Iris pigment epithelial cell (primary cell): ENCODE data around the gene FAAP20.

Experiments used
- DNase-seq: peaks from one replicate; pipeline ENCODE4 v3.0.0-alpha.2; 2011; ENCODE audit warnings: low read depth

FAAP20 gene, protein sequence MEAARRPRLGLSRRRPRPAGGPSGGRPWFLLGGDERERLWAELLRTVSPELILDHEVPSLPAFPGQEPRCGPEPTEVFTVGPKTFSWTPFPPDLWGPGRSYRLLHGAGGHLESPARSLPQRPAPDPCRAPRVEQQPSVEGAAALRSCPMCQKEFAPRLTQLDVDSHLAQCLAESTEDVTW

DNA sequence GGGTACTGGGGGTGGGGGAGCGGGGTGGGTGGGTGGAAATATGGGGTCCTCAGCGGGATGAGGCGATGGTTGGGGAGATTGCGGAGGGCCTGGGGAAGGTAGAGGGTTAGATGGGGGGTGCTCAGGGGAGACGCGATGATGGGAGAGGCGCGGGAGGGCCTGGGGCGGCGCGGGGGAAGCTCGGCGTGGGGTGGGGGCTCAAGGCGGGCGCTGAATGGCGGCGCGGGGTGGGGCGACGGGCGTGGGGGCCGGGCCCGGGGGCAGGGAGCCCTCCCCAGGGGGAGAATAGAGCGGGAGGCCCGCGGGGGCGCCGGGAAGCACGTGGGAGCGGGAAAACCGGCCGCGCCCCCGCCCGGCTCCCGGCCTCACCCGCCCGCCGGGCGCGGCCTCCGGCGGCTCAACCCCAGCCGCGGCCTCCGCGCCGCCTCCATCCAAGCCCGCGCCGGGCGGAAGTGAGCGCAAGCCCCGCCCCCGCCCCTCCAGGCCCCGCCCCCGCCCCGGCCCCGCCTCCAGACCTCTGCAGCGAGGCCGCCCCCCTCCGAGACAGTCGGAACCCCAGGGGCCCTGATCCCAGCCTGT, at the start of gene FAAP20:
FAAP20 (minus strand) TSS at position 454 of the 579 bp plus-strand sequence; CDS start at position 431, 23 bp downstream.
- peak; percentile 62 for DNase-seq

DNA sequence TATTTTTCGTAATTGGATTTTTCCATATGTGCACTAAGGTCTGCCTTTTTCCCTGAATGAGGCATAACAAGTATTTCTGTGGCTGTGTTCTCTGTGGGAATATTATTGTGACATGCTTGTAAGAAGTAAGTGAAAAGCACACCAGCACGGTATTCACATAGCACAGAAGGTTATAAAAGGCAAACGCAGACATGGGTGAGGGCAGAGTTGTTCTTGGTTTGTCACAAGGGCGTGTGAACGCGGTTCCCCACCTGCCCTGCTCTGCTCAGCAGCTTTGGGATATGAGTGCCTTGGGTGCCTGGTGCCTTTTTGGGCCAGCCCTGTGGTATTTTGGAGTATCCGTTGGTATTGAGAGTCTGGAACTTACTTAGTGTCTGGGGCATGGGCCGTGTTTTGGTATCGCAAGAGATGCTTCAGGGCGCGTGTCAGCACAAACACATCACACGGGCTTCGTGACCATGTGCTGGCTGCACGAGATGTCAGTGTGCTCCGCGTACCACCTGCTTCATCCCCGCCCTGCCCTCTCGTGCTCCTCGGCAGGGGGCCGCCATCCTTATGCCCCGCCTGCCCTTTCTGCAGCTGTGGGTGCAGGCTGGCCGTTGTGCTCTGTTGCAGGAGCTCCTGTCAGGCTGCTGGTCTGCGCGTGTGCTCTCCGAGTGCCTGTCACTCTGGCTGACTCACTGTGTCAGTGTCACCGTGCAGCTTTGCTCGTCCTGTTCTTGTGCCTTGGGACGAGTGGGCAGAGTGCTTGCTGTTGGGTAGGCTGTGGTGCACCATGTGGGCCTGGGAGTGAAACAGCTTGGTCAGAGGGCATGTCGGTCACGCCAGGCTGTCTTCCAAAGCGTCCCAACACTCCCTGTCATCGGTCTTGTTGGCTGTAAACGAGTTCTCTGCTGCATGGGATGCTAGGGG, 48.5 kb upstream of the FAAP20 start:
- DNase-seq, result no peak

DNA sequence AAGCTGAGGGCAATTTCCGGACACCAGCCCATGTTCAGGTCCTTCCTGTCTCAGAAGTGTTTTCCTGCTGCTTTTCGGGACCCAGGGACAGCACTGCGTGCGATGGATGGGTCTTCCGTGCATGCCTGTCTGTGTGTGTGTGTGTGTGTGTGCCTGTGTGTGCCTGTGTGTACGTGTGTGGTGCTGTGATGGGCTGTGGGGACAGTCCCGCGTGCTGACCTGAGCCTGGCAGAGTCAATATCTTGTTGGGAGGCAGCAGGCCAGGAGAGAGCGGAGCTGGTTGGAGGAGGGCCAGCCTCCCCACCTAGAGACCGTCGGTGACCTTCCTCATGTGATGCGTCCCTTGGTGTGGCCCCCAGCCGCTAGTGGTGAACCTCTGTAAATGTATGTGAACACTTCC, 47.2 kb upstream of the FAAP20 start:
- no peak for DNase-seq

DNA sequence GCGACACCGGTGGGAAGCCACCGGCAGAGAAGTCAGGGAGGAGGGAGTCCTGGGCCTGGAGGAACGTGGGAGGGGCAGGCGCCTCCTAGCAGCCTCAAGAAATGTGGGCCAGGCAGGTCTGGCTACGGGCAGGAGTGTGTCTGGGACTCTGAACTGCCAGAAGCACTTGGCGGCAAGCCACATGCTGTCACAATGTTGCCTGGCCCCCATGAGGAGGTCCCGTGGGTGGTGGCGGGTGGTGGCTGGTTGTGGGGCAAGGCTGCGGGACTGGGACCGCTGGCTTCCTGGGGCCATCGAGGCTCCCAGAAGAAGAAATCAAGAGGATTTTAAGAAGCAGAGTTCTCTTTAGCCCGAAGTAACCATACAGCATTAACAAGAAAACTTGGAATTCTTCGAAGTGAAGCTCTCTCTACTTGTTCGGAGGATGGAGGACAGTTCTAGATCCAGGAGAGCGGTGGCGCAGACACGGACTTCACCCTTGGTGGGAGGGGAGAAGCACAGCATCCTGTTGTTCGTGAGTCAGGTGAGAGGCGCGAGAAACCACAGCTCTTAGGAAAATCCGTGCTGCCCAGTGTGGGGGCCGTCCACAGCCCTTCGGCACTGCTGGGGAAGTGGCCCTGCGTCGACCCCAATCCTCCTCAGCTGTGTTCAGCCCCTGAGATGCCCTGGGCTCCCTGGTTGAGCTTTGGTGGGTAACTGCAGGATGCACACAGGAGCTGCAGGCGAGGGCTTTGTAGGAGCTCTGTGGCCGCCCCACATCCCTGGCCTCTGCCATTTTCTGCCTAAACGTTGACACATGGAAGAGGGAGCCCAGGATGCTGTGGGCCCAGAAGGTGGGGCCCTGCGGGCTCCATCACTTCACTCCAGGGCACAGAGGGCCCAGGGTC, 45.9 kb upstream of the FAAP20 start:
- peak; percentile 60 for DNase-seq

DNA sequence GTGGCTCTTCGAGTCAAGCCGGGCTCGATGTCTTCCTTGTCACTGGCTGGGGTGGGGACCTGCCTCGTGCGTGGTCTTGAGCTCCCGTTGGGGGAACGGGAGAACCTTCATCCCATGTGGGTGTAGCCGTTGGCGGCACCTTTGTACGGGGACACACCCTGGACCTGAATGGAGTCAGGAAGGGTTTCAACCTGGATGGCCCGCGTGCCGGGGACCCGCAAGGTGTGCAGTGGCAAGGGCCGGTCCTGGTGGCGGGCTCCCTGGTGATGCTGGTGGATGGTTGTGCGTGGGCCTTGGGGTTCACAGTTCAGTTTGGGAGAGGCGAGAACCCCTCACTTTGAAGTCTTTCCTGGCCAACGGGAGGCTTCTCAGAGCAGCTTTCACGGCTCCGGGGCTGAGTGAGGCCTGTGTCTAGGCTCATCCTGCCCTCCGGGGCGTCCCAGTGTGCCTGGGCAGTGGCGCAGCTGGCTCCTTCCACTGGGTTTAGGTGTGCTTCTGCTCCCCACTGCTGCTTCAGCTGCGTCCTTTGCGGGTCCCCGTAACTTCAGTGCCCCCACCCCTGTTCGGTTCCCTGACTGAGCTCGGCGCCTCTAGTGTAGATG, 44.9 kb upstream of the FAAP20 start:
- no peak for DNase-seq

DNA sequence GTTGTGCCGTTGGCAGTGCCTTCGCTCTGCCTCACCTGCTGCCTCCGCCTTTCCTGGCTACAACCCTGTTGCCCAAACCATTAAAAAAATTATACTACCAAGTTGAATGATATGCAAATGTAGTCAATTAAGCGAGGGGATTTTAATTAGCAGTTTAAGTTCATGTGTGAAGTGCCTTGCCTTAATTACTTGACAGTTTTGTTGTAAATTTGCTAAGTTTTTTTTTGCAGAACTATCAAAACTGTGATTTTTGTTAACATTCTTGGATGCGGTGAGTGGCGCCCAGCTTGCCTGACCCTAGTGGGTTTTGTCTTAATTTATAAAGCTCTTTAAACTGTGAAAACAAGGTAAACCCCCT, 44.4 kb upstream of the FAAP20 start:
- DNase-seq, result no peak

DNA sequence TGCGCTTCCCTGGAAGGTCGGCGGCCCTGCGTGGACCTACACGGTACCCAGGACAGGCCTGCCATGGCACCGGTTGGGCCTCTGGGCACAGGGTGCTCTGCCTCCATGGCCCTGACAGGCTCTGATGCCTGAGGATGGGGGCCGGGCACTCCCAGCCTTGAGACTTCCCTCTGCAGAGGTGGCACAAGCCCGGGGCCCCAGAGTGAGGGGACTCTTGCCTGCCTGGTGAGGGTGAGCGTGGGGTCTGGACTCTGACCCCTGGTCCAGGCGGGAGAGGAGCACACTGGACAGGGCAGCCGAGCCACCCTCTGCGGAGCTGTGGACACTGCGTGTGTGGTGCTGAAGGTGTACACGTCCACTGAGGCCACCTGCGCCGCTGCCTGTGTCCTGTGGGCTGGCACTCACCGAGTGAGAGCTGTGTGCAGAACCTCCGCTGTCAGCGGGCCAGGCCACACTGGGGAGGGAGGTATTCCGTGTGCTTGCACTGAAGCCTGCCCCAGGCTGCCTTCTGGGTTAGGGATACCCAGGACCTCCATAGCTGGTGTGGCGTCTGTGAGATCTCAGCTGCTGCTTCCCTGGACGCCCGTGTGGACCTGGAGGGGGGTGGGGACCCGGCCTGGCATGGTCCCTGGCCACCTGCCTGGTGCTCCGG, 43.9 kb upstream of the FAAP20 start:
- DNase-seq, result no peak

DNA sequence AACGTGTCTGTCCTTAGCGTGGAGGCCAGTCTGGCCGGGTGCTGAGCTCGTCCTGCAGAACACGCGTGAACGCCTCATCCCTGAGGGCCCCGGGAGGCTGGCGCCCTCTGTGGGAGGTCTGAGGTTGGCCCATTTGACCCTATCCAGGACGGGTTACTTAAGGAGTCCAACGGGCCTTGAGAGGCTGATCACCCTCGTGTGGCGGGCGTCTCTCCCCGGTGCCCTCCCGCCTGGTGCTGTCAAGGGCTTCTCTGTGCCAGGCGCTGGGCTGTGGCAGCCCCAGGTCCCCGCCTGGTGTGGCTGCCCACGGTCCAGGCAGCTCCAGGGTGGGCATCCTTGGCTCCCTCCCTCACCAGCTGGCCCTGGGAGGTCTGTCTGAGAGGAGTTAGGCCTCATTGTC, 43.2 kb upstream of the FAAP20 start:
- peak; percentile 19 for DNase-seq

DNA sequence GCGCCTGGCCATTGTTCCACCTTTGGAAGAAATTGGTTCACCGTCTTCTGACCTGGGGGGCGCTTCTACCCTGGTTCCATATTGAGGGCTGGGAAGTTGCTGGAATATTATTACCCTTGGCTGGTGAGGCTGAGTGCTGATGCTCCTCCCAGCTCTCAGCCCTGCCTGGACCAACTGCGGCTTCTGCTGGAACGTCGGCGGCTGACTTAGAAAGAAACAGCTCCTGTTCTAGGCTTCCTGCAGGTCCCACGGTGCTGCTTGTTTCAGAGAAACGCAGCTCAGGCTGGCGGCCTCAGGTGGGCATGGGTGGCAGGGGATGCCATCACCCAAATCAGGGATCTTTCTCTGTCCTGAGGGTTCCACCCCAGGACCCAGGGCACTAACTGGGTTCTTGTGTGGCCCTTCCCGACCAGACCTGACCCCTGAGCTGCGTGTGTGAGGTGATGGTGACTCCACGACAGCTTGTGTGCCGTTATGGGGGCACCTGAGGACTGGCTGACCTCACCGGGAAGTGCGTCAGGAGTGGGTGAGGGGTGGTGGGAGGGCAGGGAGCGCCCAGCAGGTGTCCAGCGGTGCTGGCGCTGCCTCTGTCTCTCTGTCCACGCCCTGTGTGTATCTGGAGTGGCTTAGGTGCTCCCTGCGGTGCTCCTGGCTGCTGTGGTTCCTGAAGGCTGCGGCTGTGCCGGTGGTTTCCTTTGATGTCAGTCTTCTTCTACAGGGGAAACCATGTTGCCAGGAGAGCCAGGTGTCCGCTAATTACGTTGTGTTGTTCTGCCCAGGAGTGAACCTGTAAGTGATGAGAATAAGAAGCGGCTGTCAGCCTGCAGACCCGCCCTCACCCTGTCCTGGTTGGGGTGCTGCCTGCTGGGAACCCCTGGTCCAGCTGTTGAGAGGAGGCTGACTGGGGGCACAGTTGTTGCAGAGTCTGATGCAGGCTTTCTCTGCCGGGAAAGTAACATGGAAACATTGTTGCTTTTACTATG, 42.4 kb upstream of the FAAP20 start:
- DNase-seq, result no peak

DNA sequence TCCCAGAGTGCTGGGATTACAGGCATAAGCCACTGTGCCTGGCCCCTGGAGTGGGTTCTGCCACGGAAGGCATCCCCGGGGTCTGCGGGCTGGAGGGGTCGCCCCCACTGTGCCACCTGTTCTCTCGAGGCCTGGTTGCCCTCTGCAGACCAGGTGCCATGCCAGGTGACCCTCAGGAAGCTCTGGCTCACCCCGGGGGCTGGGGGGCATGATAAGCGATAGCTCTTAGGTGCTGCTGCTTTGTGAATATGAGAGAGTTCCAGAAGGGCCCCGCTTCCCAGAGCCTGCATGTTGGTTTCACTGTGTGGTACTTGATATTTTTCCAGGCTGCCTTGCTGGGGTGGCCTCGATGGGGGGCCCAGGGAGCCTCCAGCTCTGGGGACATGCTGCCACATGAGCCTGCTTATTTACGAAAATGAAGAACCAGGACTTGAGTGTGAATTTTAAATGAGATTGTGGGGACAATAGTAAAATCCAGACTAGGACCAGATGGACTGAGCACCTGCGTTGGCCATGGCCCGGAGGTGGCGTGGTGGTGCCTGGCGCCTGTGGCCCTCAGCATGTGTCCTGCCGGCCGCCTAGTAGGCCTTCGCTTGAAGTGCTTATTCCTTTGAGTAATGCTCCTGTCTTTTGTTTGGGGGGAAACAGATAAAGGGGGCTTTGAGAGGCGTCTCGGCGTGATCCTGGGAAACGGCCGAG, 40.9 kb upstream of the FAAP20 start:
- no peak for DNase-seq

DNA sequence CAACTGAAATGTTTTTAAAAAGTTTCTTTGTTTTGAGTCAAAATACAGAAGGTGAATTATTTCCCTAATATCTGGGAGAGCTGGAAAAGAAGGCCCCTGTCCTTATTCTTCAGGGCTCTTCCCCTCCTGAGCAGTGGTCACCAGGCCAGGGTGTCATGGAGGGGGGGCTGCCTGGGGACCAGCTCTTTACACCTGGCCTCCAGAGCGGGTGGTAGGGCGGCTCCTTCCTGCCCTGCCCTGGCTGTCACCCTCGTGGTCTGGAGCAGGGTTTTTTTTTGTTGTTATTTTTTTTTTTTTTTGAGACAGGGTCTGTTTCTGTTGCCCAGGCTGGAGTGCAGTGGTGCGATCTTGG, 40.2 kb upstream of the FAAP20 start:
- DNase-seq, result no peak

DNA sequence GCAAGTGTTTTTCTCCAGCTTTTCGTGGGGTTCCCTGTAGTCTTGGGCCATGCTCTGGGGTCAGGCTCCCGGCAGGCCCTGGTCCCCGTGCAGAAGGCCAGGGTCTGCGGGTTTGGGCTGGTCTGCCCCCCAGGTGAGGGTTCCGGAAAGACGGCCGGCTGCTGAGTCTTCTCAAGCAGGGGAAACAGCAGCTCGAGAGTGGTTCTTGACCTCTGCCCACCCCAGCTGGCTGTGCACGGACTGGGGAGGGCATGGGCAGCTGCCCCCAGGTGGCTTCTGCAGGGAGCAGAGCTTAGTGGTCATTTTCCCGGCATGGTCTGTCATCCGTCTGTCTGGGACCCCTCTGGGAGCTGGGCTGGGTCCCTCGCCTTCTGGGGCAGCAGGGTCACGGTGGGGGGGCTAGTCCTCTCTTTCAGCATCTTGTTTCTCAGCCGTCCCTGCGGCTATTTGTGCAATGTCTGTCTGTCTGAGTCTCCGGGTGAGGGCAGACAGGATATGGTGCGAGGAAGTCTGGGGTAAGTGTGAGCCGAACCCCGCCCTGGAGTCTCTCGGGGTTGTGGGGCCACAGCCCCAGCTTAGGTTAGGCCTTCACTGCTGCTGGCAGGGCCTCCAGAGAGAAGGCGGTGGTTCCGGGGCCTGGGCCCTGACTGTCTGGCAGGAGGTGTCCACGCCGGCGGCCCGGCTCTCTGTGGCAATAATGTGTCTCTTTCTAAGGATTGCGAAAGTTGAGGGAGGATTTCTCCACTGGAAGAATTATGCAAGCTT, 39.6 kb upstream of the FAAP20 start:
- peak; percentile 97 for DNase-seq

DNA sequence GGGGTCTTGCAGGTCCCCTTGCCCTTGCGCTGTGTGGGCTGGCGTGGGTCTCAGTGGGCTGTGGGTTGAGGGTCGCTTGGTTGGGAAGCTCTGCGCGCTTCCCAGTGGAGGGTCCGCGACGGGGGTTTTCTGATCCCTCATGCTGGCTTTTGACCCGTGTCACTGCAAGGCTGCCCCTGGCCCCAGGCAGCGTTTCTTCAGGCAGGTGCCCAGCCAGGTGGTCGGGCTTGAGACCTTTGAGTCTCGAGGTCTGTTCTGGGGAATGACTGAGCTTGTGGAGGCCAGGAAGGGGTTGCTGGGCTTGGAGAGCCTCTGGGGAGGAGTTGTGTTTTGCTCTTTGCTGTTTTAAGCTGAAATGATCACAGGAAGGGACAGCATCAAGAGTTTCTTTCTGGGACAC, 38.9 kb upstream of the FAAP20 start:
- DNase-seq, result peak; percentile 24

DNA sequence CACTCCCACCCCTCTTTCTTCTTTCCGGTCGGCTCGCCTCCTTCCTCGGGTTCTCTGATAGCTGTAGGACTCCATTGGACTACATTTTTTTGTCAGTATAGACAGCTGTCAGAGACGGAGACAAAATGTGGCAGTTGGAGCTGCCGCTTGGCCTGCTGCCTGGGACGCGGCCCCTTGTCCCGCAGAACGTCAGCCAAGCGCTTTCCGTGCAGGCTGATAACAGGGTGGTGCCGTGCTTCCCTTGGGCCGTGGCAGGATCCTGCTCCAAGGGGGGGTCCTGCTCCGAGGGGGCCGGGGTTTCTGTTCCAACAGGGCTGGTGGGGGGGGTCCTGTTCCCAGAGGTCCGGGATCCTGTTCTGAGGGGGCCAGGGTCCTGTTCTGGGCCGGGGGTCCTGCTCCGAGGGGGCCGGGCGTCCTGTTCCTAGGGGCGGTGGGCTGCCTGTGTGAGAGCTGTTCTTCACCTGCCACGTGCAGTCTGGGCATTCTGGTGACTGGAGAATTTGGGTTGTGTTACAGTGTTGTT, 38.4 kb upstream of the FAAP20 start:
- DNase-seq, result peak; percentile 26

DNA sequence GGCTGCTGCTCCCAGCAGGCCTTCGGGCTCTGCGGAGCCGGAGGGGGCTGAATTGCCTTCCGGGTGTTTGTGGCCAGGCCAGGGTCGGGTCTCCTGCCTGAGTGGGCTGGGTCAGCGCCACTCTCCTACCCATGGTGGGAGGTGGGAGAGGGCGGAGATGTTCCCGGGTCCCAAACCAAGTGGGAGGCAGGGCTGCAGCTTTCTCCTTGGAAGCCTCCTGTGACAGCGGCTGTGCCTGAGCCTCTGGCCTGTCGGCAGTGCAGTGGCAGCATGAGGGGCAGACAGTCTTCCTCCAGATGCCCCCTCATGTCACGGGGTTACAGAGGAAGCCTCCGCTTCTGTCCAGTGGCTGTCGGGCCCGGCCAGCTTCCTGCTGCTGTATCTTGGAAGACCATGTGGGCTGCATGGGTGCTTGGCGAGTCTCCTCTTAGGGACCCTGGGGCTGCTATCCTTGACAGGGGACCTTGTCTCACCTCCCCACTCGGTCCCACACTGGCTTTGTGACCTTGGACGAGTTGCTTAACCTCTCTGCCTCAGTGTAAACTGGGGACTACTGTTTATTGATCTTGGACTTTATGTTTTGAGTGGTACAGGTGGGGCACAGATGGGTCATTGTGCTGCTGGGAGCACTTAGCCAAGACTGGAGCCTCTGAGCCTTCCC, 37.8 kb upstream of the FAAP20 start:
- peak; percentile 30 for DNase-seq

DNA sequence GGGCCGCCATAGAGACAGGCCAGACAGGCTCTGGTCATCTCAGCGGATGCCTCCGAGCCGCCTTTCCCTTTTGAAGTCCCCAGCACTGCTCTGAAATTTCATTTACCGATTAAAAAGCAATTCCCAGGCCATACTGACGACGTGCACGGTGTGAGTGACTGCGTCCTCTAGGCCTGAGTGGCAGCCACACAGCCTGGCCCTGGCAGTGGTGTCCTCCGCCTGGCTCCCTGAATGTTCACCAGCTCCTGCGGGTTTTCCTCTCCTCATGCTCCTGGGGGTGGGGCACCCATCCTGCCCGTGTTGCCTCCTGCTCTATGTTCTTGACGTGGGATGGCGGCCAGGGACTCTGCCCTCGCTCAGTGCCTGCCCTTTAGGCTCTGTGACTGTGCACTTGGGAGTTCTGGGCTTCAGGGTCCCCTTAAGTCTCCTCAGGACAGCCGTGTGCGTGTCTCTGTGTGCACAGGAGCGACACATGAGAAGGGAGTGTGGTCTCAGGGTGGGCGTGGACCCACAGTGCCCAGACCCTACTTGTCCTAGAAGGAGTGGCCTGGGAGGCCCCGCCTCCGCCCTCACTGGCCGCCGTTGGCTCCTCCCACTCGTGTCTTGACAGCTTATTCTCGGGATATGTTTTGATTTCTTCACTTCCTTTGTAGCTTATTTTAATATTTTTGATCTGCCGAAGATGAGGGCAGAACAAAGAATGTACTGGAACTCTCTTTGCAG, 37.1 kb upstream of the FAAP20 start:
- peak; percentile 91 for DNase-seq
